ENCODE data around the gene ATF7IP.

The ATF7IP gene

DNA sequence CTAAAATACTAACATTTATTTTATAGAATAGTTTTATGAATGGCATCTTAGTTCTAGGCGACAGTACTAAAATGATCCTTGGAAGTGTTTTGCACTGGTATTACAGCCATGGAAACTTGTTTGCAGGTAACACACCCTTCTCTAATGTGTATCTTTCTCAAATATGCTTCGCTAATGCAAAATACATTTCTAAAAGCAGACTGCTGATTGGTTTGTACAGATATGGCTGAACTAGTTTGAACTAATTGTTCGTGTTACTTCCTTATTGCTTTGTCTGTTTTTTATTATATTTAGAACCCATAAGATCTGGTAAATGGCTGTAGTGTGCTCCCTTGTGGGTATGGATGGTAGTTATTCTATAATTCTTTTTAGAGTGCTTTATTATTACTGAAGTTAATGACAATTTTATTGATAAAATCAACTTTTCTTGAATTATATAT lies 53.0 kb downstream of the ATF7IP start:
- DNase-seq (ENCODE audit: low read depth): no peak

DNA sequence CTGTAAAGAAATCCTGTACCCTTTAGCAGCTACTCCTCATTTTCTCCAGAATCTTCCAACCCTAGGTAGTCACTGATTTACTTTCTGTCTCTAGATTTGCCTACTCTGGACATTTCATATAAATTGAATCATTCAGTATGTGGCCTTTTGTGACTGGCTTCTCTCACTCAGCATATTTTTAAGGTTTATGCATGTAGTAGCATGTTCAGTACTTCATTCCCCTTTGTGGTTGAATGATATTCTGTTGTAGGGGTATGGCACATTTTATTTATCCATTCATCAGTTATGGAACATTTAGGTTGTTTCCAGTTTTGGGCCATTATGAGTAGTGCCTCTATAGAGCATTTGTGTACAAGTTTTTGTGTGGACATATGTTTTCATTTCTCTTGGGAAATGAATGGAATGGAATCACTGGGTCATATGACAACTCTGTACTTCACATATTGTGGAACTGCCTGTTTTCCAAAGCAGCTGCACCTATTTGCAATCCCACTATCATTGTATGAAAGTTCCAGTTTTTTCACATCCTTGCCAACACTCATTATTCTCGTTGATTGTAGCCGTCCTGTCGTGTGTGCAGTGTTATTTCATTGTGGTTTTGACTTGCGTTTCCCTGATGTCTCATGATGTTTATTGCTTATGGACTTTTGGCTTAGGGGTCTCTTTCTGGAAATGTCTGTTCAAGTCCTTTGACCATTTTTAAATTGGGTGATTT lies 57.2 kb downstream of the ATF7IP start:
- no peak for DNase-seq (ENCODE audit: low read depth)

DNA sequence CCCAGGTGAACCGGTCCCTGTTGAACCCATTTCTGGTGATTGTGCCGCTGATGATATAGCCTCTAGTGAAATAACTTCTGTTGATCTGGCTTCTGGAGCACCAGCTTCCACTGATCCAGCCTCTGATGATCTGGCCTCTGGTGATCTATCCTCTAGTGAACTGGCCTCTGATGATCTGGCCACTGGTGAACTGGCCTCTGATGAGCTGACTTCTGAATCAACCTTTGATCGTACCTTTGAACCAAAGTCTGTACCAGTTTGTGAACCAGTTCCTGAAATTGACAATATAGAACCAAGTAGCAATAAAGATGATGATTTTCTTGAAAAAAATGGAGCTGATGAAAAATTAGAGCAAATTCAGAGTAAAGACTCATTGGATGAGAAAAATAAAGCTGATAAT lies 59.1 kb downstream of the ATF7IP start:
- DNase-seq (ENCODE audit: low read depth): no peak

DNA sequence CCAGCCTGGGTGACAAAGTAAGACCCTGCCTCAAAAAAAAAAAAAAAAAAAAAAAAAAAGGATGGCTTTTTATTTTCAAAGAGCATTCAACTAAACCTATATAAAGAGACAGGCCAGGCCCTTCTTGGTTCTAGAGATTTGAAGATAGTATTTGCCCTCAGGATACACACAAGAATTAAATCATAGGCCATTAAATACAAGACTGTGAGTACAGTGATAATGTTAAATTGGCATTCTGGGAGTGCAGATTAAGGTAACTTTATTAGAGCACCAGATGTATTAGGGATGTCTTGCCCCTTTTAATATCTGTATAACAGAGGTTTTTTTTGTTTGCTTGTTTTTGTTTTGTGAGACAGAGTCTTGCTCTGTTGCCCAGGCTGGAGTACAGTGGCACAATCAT lies 61.3 kb downstream of the ATF7IP start:
- no peak for DNase-seq (ENCODE audit: low read depth)

DNA sequence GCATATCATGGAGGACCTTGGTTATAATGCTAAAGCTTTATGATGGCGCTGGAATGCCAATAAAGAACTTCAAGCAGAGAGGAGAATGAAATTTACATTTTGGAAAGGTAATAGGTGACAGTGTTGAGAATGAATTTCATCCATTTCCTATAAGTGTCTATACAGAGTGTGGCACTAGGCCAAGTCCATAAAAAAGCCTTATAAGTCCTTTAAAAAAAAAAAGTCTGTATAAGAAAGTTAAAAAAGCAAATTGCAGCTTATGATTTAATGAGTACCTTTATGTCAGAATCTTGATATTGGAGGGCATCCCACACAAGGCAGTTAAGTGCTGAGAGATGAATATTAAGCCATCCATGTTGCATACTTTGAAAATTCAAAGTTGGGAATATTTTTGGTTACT lies 62.4 kb downstream of the ATF7IP start:
- DNase-seq (ENCODE audit: low read depth): no peak

DNA sequence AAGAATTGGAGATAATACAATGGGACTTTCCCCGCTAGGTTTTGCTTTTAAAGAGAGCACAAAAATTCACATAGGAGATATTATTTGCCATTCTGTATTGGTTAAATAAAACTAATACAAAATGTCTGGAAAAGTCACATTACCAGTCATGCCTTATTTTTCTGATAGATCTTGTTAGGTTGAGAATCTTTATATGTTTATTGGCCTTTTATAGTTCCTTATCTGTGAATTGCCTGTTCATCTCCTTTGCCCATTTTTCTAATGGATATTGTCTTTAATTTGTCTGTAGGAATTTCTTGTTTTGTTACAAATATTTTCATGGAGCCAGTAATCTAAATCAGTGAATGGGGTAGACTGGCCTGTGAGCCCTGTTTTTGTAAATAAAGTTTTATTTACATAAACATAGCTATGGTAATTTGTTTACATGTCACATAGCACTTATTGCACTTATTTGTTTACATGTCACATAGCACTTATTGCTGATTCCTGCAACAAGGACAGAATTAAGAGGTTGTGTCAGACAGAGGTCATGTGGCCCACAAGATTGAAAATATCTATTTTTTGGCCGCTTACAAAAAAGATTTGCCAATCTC lies 65.0 kb downstream of the ATF7IP start:
- DNase-seq (ENCODE audit: low read depth): no peak

DNA sequence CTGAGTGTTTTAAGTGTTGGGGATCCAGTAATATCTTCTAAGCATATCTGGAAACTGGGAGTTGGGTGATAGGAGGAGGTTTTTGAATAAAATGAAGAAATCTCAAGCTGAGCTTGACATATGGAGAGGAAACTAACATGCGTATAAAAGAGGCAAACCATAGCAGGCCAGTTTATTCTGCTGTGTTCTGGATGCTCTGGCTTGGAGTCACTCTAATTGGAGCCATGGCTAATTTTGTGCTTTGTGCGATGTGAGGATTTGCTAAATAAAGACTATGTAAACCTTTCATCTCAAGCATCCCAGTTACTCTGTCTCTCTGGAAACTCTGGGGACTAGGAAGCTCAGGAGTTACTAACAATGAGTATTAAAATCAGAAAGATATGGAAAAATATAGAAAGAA lies 66.5 kb downstream of the ATF7IP start:
- DNase-seq (ENCODE audit: low read depth): no peak

DNA sequence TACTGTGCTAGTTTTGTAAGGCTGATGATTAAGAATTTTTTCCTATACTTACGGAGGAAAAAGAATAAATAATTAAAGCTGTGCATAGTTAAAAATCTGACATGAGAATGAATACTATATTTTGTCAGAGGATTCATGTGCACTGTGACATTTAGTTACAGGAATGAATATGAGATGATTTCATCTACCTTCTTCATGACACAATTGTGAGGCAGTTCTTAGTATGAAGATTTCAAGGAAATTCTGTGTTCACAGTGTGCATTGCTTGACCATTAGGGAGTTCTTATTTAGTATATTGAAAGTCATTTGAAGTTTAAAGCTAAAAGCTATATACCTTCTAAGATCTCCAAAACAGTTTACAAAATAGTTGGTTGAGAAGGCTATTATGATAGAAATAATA lies 70.1 kb downstream of the ATF7IP start:
- DNase-seq (ENCODE audit: low read depth): no peak

DNA sequence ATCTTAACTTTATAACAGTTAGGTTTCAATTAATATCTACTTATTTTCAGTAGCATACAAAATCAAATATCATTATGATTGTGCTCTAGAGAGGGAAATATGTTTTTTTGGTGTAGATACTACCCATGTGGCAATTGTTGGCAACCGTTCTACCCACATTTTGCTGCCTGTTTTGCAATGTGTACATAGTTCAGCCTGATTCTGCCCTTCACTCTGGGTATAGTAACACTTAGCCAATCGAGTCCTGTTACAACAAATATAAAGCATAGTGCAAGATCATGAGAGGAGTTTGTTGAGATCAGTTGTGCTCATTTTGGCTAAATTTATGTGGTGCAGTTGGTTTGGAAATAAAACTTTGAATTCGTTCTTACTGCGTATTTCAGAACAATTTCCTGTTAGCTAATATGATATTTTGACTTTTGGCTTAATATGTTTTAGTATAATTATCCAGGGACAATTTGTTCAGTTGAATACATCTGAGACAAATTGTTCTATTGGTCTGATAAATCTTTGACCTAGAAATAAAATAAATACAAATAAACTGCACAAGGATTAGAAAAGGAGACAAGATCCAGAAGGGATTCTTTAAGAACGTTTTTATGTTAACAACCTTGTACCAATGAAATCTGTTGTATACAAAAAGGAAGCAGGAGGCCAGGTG lies 76.9 kb downstream of the ATF7IP start:
- no peak for DNase-seq (ENCODE audit: low read depth)

DNA sequence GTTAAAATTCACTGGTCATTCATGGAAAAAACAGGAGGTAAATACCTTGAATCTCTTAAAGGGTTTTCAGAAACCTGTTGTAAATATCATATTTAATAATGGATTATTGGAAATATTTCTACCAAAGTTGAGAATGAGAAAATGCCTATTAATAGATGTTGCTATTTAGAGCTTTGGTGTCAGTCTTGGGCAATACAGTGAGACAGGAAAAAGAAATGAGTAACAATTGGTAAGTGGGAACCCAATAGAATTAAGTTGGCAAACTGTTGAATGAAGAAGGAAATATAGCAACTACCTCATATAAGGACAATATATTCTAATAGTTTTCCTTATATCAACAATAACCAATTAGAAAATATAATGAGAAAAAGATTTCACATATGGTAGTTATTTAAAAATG lies 78.0 kb downstream of the ATF7IP start:
- DNase-seq (ENCODE audit: low read depth): no peak

DNA sequence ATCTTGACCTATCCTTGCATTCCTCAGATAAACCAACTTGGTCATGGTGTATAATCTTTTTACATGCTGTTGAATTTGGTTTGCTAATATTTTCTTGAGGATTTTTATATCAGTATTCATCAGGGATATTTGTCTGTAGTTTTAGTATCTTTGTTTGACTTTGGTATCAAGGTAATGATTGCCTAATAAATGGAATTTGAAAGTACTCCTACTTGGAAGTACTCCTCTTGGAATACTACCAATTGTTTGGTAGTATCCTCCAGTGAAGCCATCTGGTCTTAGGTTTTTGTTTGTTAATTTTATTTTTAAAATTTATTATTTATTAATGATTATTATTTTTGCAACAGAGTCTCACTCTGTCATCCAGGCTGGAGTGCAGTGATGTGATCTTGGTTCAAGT lies 85.0 kb downstream of the ATF7IP start:
- no peak for DNase-seq (ENCODE audit: low read depth)

DNA sequence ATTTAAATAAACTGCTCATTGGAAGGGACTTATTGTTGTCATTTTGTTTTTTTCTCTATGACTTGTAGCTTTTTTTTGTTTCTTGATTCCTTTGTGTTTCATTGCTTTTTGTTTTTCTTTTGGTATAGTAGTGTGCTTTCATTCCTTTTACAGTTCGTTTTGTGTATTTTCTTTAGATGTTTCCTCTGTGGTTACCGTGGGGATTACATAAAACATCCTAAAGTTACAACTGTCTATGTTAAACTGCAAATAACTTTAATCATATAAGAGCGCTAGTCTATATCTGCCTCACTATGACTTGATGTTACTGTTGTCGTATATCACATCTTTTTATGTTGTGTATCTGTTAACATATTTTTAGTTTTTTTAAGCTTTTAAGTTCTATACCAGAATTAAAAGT lies 86.9 kb downstream of the ATF7IP start:
- no peak for DNase-seq (ENCODE audit: low read depth)

DNA sequence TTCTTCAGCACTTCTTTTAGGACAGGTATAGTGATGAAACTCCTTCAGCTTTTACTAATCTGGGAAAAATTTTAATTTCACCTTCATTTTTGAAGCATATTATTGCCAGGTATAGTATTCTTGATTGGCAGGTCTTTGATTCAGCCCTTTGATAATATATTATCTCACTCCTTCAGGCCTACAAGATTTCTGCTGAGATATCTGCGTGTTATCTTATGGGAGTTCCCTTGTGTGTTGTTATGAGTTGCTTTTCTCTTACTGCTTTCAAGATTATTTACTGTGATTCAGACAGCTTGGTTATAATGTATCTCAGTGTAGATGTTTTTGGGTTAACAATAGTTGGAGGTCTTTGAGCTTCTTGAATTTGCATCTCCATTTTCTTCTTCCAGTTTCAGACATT lies 87.4 kb downstream of the ATF7IP start:
- no peak for DNase-seq (ENCODE audit: low read depth)

DNA sequence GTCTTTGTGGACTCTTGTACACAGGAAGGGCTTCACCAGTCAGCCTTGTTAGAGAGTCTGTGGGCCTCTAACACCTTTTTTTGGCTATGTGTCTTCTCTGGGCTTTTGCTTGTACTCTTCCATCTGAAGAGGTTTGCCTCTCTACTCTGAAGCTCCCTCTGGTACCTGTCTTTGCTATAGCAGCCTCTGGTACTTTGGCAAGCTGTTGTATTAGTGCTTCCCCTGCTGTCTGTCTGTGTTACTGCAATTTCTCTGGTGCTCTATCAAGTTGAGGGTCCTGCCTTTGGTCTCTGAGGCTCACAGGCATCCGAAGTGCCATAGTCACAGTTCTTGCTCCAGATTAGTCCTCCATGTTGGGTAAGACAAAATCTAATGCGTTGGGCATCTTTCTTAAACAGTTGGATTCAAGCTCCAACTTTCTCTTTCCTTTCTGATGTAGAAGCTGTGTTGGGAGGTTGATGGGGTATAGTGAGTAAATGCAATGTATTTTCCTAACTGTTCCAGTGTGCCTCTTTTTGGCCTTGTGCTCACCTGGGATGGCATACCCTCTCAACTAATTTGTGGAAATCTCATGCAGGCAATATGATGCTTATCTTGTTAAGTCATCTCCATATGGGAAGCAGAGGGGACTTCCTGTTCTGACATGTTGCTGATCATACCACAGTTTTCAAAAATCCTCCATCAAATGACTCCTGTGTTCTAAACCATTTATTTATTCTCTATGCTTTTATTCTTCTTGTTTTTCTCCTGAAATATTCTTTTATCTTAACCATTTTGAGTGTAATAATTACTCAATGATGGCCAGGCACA lies 88.8 kb downstream of the ATF7IP start:
- no peak for DNase-seq (ENCODE audit: low read depth)

DNA sequence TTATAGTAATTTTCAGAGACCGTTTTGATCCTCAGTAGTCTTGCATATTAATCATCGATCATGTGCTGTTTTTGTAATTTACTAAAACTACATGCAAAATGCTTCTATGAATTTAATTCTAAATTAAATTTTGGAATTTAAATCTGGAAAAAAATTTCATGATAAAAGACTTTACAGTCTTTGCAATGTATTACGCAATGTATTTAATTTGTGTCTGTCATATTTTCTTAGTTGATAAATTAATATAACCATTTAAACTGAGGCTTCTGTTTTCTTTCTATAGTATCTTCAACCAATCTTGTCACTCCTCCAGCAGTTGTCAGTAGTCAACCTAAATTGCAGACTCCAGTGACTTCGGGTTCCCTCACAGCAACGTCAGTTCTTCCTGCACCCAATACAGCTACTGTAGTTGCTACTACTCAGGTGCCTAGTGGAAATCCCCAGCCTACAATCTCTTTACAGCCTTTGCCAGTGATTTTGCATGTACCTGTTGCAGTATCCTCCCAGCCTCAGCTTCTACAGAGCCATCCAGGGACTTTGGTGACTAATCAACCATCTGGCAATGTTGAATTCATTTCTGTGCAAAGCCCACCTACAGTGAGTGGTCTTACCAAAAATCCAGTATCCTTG lies 94.8 kb downstream of the ATF7IP start:
- no peak for DNase-seq (ENCODE audit: low read depth)

DNA sequence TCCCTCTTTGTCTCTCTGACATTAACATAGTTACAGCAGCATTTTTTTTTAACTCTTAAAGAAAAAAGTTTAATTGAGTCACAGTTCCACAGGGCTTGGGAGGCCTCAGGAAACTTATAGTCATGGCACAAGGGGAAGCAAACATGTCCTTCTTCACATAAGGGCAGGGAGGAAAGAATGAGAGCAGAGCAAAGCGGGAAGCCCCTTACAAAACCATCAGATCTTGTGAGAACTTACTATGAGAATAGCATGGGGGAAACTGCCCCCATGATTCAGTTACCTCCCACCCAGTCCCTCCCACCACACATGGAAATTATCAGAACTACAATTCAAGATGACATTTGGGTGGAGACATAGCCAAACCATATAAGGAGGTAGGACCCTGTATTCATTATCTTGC lies 106.0 kb downstream of the ATF7IP start:
- no peak for DNase-seq (ENCODE audit: low read depth)

DNA sequence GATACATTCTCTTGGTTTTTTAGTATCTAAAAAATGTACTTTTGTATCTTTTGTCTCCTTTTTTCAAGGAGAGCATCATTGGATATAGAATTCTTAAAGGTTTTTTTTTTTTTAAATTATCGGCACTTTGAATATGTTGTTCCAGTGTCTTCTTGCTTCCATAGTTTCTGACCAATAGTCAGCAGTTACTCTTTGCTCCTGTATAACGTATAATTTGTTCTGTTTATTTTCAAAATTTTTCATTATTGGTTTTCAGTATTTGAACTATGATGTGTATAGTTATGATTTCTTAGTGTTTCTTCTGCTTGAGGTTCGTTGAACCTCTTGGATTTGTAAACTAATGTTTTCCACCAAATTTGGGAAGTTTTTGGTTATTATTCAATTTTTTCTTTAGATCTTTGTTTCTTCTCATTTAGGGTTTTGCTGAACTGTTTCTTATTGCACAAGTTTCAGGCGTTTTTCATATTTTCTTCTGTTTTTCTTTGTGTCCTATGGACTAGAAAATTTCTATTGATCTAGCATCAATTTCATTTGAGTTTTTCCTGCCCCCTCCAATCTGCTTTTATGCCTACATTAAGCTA lies 108.3 kb downstream of the ATF7IP start:
- DNase-seq (ENCODE audit: low read depth): no peak

DNA sequence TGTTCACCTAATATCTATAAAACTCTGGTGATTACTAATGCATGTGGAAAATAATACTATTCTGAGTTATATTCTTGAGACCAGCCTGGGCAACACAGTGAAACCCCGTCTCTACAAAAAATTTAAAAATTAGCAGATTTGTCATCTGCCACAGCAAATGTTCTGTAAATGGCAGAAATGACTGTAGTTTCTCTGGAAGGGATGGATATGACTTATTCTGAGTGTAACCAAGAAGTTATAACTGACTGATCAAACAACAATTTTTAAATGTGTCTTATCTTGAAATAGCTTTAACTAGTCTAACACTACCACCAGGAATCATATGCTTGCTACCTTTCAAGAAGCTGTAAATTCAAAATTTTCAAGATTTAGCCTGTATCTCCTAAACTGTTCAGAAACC lies 113.5 kb downstream of the ATF7IP start:
- DNase-seq (ENCODE audit: low read depth): no peak

DNA sequence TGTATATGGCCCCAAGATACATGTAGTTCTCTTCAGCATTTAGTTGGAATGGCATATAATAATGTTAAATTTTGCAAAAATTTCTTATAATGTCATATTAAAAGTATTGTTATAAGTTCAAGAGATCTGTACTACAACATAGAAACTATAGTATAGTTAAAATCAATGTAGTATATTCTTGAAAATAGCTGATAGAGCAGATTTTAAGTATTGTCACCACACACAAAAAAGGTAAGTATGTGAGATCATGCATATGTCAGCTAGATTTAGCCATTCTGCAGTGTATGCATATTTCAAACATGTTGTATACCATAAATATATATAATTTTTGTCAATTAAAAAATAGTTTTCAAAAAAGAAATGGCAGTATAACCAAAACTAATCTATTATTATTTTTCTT lies 115.7 kb downstream of the ATF7IP start:
- DNase-seq (ENCODE audit: low read depth): no peak

DNA sequence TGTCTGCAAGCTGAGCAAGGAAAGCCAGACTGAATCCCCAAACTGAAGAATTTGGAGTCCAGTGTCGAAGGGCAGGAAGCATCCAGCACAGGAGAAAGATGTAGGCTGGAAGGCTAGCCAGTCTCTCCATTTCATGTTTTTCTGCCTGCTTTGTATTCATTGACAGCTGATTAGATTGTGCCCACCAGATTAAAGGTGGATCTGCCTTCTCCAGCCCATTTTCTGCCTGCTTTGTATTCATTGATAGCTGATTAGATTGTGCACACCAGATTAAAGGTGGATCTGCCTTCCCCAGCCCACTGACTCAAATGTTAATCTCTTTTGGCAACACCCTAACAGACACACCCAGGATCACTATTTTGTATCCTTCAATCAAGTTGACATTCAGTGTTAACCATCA lies 116.9 kb downstream of the ATF7IP start:
- DNase-seq (ENCODE audit: low read depth): no peak

DNA sequence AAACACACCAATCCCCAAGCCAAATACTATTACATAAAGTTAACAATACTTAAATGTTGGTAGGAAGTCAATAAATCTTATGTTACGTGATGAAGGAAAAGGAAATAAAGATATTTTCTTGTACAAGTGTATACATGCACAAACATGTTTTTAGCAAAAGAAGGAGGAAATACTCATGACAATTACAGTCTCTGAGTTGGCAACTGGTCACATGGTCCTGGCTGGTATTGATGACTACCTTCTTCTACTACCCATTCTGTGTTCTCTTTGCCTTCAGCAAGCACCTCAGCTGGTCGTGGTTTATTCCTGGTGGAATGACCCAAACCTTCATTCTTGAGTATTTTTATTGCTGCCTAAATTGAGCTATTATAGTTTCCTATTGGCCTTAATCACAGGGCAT lies 117.4 kb downstream of the ATF7IP start:
- DNase-seq (ENCODE audit: low read depth): no peak

DNA sequence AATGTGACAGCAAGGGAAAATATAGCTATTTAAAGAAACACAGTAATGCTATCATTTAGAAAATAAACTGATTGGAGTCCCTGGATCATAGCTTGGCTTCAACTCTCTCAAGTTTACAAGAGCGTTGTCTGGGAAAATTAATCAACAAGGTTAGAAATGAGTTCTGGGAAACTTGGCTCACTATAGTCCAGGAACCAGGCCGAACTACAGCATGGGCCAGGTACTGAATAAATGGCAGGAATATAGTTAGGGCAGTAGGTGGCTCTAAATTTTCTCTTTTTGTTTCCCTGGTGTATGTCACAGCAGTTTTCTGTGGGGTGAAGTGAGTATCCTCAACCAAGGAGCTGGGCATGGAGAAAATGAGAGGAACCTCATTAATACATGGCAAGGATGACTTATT lies 129.8 kb downstream of the ATF7IP start:
- no peak for DNase-seq (ENCODE audit: low read depth)
